ENCODE data around the gene IL15RA.

The IL15RA gene

DNA sequence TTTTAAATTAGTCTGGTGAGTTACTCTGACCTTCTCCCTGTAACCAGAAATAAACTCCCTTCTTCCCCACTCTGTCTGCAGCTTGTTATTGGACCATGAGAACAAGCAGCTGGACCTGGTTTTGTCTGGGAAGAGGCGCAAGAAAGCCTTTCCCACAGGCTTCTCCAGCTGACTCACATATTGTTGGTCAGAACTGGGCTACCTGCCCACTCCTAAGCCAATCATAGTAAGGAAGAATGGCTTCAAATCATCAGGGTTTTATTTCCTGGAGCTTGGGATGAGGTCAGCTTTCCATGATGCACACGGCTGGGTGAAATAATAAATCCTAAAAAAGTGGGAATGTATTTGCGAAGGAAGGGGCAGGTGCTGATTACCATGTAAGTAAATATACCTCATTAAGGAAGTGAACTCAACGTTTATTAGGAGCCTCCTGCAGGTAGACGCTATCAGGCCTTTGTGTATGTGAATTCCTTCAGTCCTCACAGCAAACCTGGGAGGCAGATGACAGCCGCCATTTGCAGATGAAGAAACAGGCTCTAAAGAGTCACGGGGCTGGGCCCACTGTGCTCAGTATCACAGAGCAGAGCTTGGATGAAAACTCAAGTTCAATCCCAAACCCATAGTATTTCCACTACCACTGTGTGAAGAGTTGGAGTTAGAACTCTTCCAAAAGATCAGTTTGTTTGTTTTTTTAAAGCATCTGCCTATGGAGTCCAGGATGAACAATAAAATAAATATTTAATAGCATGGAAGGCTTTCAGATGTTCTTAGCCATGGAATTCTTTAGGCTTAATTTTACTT is 32.8 kb downstream of the IL15RA start:
- no peak overlapping the region for H3K9ac ChIP-seq (ENCODE audit: low read depth, low read length)
- no peaks in the 10 kb centered on the region for H3K36me3 ChIP-seq (ENCODE audit: insufficient read depth, low read depth, low read length)
- H3K9me3 ChIP-seq (ENCODE audit: insufficient read depth, low read depth, low read length) = no peaks in the 10 kb centered on the region
- H3K27ac ChIP-seq (ENCODE audit: low read length) = no peak overlapping the region
- no peaks in the 10 kb centered on the region for H3K27me3 ChIP-seq (ENCODE audit: insufficient read depth, low read length)
- no peak overlapping the region for H3K4me3 ChIP-seq (ENCODE audit: low read length)
- peaks cover 16% of the 10 kb centered on the region; the same call in 1 of the 2 replicates for H3K4me1 ChIP-seq (ENCODE audit: insufficient read depth, low read length)

DNA sequence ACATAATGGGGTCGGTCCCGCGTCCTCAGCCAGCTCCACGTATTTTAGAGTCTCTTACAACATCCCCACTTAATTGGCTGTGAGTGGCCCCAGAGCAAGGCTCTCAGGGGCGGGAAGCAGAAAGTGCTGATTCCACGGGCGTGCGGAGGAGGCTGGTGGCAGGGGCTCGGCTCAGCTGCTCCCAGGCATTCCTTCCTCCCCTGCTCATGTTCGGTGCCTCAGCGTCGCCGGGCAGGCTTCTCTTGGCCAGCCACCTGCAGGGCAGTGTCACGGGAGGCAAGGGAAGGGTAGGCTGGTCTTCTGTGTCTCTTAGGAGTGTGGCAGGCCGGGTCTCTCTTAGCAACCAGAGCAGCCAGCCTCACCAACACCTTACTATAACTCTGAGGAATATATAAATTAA is 33.8 kb downstream of the IL15RA start:
- no peak overlapping the region for H3K9ac ChIP-seq (ENCODE audit: low read depth, low read length)
- H3K4me3 ChIP-seq (ENCODE audit: low read length) = no peak overlapping the region
- H3K27ac ChIP-seq (ENCODE audit: low read length) = no peak overlapping the region
- peaks cover 16% of the 10 kb centered on the region; the same call in 1 of the 2 replicates for H3K4me1 ChIP-seq (ENCODE audit: insufficient read depth, low read length)
- H3K27me3 ChIP-seq (ENCODE audit: insufficient read depth, low read length) = no peaks in the 10 kb centered on the region
- H3K36me3 ChIP-seq (ENCODE audit: insufficient read depth, low read depth, low read length) = peaks cover 4% of the 10 kb centered on the region
- H3K9me3 ChIP-seq (ENCODE audit: insufficient read depth, low read depth, low read length) = no peaks in the 10 kb centered on the region

DNA sequence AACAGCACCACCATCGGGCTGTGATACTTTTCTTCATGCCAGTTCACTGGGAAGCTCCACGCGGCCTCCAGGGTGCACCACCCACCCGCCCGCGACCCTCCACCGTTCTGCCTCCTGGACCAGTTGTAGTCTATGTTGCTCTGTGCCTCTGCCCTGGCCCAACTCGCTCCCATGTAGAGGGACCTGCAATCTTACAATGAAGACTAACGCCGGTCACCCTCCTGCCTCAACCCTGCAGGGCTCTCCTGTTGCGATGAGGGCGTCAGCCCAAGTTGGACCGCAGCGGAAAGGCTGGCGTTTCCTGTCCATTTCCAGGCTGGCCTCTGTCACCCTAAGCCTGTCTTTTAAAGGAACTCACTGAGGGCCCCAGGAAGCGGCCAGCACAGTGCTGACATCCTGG is 34.9 kb downstream of the IL15RA start:
- Histone ChIP-seq H3K9me3 (ENCODE audit: insufficient read depth, low read depth, low read length) (no peaks in the 10 kb centered on the region), H3K4me1 (ENCODE audit: insufficient read depth, low read length) (peaks cover 16% of the 10 kb centered on the region; the same call in 1 of the 2 replicates), H3K36me3 (ENCODE audit: insufficient read depth, low read depth, low read length) (peaks cover 15% of the 10 kb centered on the region), H3K4me3 (ENCODE audit: low read length) (no peak overlapping the region), H3K27me3 (ENCODE audit: insufficient read depth, low read length) (no peaks in the 10 kb centered on the region), H3K9ac (ENCODE audit: low read depth, low read length) (no peak overlapping the region), H3K27ac (ENCODE audit: low read length) (no peak overlapping the region)

DNA sequence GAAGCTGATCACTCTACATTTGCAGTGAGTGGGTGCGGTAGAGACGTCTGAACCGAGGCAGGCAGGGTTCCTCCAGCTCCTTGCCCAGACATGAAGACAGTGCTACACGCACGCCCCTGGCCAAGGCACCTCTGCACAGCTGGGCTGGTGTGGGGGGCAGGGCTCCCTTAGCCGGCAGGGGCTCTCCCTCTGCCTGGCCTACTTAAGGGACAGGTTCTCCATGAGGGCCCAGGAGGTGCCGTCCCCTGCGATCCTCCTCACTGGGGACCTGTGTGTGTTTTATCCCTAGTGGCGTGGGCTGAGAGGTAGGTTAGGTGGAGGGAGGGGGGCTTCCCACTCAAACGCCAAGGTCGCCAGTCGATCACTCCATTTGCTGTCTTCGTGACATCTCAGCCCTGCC is 35.3 kb downstream of the IL15RA start:
- Histone ChIP-seq H3K4me1 (ENCODE audit: insufficient read depth, low read length) (peaks cover 16% of the 10 kb centered on the region; the same call in 1 of the 2 replicates), H3K27me3 (ENCODE audit: insufficient read depth, low read length) (no peaks in the 10 kb centered on the region), H3K9me3 (ENCODE audit: insufficient read depth, low read depth, low read length) (no peaks in the 10 kb centered on the region), H3K9ac (ENCODE audit: low read depth, low read length) (no peak overlapping the region), H3K36me3 (ENCODE audit: insufficient read depth, low read depth, low read length) (peaks cover 20% of the 10 kb centered on the region), H3K27ac (ENCODE audit: low read length) (no peak overlapping the region), H3K4me3 (ENCODE audit: low read length) (no peak overlapping the region)

DNA sequence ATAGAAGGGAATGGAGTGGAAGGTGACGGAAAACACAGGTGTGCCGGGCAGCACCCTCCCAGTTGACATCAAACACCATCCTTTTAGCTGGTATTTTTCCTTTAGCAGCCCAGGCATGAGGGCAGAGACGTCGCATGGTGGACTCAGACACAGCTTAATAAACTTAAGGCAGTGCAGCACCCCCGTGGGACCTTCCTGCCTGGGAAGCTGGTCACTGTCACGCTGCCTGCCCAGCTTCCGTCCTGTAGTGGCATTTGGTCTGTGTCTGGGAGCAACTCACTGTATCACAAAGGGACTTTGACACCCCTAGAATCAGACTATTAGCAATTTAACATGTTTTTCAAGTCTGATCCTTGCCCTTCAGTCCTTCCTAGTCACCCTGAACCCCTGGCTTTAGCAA is 35.8 kb downstream of the IL15RA start:
- no peaks in the 10 kb centered on the region for H3K27me3 ChIP-seq (ENCODE audit: insufficient read depth, low read length)
- no peak overlapping the region for H3K27ac ChIP-seq (ENCODE audit: low read length)
- H3K4me1 ChIP-seq (ENCODE audit: insufficient read depth, low read length) = peaks cover 16% of the 10 kb centered on the region; the same call in 1 of the 2 replicates
- H3K9ac ChIP-seq (ENCODE audit: low read depth, low read length) = no peak overlapping the region
- H3K9me3 ChIP-seq (ENCODE audit: insufficient read depth, low read depth, low read length) = no peaks in the 10 kb centered on the region
- H3K36me3 ChIP-seq (ENCODE audit: insufficient read depth, low read depth, low read length) = peaks cover 24% of the 10 kb centered on the region
- H3K4me3 ChIP-seq (ENCODE audit: low read length) = no peak overlapping the region

DNA sequence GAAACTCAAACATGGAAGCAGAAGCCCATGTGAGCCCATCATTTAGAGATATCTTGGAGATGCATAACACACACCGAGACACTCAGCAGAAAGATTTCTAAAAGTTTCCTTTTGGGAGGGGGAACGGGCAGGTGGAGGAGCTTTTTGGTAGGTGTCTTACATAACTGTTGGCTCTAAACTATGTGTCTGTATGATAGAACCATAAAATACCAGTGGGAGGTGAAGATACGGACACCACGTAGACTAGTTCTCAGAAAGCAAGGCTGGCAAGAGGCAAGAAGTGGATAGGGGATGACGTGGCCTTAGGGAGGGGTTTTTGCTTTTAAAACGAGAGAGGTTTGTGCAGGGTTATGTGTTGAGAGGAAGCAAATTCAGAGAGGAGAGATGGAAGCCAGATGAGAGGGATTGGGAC is 36.5 kb downstream of the IL15RA start:
- Histone ChIP-seq H3K36me3 (ENCODE audit: insufficient read depth, low read depth, low read length) (peaks cover 32% of the 10 kb centered on the region), H3K4me1 (ENCODE audit: insufficient read depth, low read length) (peaks cover 12% of the 10 kb centered on the region; the same call in 1 of the 2 replicates), H3K9me3 (ENCODE audit: insufficient read depth, low read depth, low read length) (no peaks in the 10 kb centered on the region), H3K9ac (ENCODE audit: low read depth, low read length) (no peak overlapping the region), H3K4me3 (ENCODE audit: low read length) (no peak overlapping the region), H3K27me3 (ENCODE audit: insufficient read depth, low read length) (no peaks in the 10 kb centered on the region), H3K27ac (ENCODE audit: low read length) (no peak overlapping the region)

DNA sequence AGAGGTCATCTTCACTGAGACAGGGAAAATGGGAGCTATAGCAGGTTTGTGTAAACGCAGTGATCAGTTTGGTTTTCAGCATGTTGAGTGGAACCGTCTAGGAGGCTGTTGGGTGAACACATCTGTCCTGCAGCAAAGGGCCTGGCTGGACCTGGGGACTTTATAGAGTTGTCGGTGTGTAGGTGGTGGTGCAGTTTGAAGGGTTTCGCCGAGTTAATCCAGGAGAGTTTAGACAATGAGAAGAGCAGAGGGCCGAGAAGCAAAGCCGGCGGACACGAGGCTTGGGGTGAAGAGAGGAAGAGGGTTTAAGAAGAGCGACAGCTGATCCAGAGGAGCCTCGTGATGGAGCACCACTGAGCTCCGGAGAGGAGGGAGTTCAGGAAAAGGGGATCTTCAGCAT is 39.1 kb downstream of the IL15RA start:
- peaks cover 43% of the 10 kb centered on the region for H3K36me3 ChIP-seq (ENCODE audit: insufficient read depth, low read depth, low read length)
- H3K4me1 ChIP-seq (ENCODE audit: insufficient read depth, low read length) = no peaks in the 10 kb centered on the region
- H3K27ac ChIP-seq (ENCODE audit: low read length) = no peak overlapping the region
- H3K9me3 ChIP-seq (ENCODE audit: insufficient read depth, low read depth, low read length) = no peaks in the 10 kb centered on the region
- H3K4me3 ChIP-seq (ENCODE audit: low read length) = no peak overlapping the region
- no peak overlapping the region for H3K9ac ChIP-seq (ENCODE audit: low read depth, low read length)
- no peaks in the 10 kb centered on the region for H3K27me3 ChIP-seq (ENCODE audit: insufficient read depth, low read length)

DNA sequence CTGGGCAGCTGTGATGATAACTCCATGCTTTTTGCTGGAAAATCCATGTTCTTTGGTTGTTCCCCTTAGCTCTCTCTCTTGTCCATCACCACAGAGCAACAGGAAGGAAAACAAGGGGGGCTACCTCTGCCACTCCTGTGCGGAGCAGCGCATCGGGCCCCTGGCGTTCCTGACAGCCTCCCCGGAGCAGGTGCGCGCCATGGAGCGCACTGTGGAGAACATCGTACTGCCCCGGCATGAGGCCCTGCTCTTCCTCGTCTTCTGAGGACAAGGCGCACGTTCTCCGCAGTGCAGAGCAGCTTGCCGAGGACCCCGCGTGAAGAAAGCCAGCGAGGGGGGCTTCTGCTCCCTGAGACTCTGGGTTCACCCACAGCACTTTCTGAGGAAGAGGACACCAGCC is 40.3 kb downstream of the IL15RA start:
- Histone ChIP-seq H3K9me3 (ENCODE audit: insufficient read depth, low read depth, low read length) (no peaks in the 10 kb centered on the region), H3K9ac (ENCODE audit: low read depth, low read length) (no peak overlapping the region), H3K4me1 (ENCODE audit: insufficient read depth, low read length) (no peaks in the 10 kb centered on the region), H3K36me3 (ENCODE audit: insufficient read depth, low read depth, low read length) (peaks cover 56% of the 10 kb centered on the region), H3K27me3 (ENCODE audit: insufficient read depth, low read length) (no peaks in the 10 kb centered on the region), H3K27ac (ENCODE audit: low read length) (no peak overlapping the region), H3K4me3 (ENCODE audit: low read length) (no peak overlapping the region)

DNA sequence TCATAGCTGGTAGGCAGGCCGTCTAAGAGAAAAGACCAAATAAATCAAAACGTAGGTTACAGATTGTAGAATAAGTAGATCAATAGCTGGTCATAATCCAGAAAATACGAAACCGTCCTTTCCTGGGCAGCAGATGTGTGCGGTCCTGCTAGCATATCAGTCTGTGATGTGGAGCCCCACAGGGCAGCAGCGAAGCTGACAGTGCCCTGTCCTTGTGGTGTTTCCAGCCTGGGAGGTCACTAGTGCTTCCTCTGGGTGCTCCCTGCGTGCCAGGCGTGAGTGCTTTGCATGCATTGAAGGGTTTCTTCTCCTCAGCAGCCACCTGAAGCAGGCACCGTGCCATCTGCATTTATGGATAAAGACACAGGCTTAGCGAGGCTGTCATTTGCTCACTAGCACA is 41.7 kb downstream of the IL15RA start:
- H3K9me3 ChIP-seq (ENCODE audit: insufficient read depth, low read depth, low read length) = no peaks in the 10 kb centered on the region
- peaks cover 70% of the 10 kb centered on the region for H3K36me3 ChIP-seq (ENCODE audit: insufficient read depth, low read depth, low read length)
- H3K9ac ChIP-seq (ENCODE audit: low read depth, low read length) = no peak overlapping the region
- no peak overlapping the region for H3K4me3 ChIP-seq (ENCODE audit: low read length)
- H3K27ac ChIP-seq (ENCODE audit: low read length) = no peak overlapping the region
- no peaks in the 10 kb centered on the region for H3K4me1 ChIP-seq (ENCODE audit: insufficient read depth, low read length)
- H3K27me3 ChIP-seq (ENCODE audit: insufficient read depth, low read length) = no peaks in the 10 kb centered on the region

DNA sequence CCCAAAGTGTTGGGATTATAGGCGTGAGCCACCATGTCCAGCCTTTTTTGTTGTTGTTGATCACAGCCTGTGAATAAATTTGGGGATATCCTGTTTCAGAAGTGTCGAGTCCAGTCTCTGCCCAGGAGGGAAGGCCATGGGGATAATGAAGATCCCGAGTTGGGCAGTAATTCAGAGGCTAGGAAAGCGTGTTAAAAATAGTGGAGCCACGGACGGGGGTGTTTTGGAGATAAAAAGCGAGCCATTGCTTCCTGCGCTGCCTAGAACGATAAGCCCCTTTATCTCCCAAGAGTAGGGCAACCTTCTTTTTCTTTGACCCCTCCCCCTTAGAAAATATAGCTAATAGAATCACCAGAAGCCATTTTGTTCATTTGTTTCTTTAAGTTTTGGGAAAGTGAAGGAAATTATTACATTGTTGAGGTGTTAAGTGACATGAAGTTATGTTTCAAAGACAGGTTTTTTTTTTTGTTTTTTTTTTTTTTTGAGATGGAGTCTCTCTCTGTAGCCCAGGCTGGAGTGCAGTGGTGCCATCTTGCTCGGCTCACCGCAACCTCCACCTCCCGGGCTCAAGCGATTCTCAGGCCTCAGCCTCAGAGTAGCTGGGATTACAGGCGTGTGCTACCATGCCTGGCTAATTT is 43.3 kb downstream of the IL15RA start:
- H3K9ac ChIP-seq (ENCODE audit: low read depth, low read length) = no peak overlapping the region
- no peaks in the 10 kb centered on the region for H3K9me3 ChIP-seq (ENCODE audit: insufficient read depth, low read depth, low read length)
- H3K27me3 ChIP-seq (ENCODE audit: insufficient read depth, low read length) = no peaks in the 10 kb centered on the region
- H3K27ac ChIP-seq (ENCODE audit: low read length) = no peak overlapping the region
- peaks cover 86% of the 10 kb centered on the region for H3K36me3 ChIP-seq (ENCODE audit: insufficient read depth, low read depth, low read length)
- no peak overlapping the region for H3K4me3 ChIP-seq (ENCODE audit: low read length)
- no peaks in the 10 kb centered on the region for H3K4me1 ChIP-seq (ENCODE audit: insufficient read depth, low read length)

DNA sequence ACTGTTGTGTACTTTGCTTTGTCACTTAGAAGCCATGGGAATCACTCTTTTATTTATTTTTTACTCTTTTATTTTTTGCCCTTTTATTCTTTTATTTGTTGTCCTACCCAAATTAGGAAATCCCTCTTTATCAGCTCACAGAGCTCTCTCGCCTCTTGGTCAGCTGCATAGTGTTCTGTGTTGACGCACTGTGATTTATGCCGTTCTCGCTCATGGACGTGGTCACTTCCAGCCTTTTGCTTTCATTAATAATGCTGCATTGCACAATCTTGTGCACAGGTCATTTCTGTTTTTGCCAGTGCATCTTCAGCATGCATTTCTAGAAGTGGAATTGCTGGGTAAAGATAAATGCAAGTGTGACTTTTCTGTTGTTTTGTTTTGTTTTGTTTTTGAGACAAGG is 45.0 kb downstream of the IL15RA start:
- Histone ChIP-seq H3K27ac (ENCODE audit: low read length) (no peak overlapping the region), H3K9ac (ENCODE audit: low read depth, low read length) (no peak overlapping the region), H3K9me3 (ENCODE audit: insufficient read depth, low read depth, low read length) (no peaks in the 10 kb centered on the region), H3K36me3 (ENCODE audit: insufficient read depth, low read depth, low read length) (peaks cover 85% of the 10 kb centered on the region), H3K4me1 (ENCODE audit: insufficient read depth, low read length) (no peaks in the 10 kb centered on the region), H3K4me3 (ENCODE audit: low read length) (no peak overlapping the region), H3K27me3 (ENCODE audit: insufficient read depth, low read length) (no peaks in the 10 kb centered on the region)

DNA sequence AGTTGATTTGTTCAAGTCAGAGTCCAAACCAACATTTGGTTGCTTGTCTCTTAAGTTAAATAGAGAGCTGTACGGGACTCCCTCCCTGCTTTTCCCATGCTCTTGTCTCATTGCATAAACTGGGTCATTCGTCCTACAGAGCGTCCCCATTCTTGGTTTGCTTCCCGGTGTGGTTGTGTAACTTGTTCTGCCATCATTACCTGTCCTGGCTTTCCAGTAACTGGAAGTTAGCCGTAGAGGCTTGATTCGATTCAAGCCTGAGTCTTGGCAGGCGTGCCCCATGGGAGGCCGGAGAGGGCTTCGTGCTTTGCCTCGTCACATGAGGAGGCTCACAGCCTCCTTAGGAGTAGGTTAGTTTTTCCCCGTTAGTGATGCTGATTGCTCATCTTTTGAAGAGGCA is 47.1 kb downstream of the IL15RA start:
- Histone ChIP-seq H3K9me3 (ENCODE audit: insufficient read depth, low read depth, low read length) (no peaks in the 10 kb centered on the region), H3K27me3 (ENCODE audit: insufficient read depth, low read length) (no peaks in the 10 kb centered on the region), H3K36me3 (ENCODE audit: insufficient read depth, low read depth, low read length) (peaks cover 82% of the 10 kb centered on the region), H3K27ac (ENCODE audit: low read length) (no peak overlapping the region), H3K4me1 (ENCODE audit: insufficient read depth, low read length) (no peaks in the 10 kb centered on the region), H3K9ac (ENCODE audit: low read depth, low read length) (no peak overlapping the region), H3K4me3 (ENCODE audit: low read length) (no peak overlapping the region)
